HAP-1 (cell line): ENCODE results near the gene TDP2.

Experiments
- DNase-seq, 2 experiments: peaks; one replicate each; pipeline ENCODE4 v3.0.0-alpha.2; 2016 to 2020; ENCODE audit warnings: low spot score in 2 of 2
- H3K27me3 ChIP-seq: fragments of 250-450 bp; sonication (Bioruptor Pico); 2 replicates; pipeline ENCODE4 v1.5.1; 2020; ENCODE audit warnings: low read depth, mild to moderate bottlenecking, moderate library complexity
- H3K36me3 ChIP-seq: fragments of 250-450 bp; sonication (Bioruptor Pico); replicated peaks from 2 replicates; pipeline ENCODE4 v1.5.1; 2020; ENCODE audit warnings: mild to moderate bottlenecking
- H3K4me1 ChIP-seq: fragments of 250-450 bp; sonication (Bioruptor Pico); 2 replicates; pipeline ENCODE4 v1.5.1; 2020; ENCODE audit warnings: mild to moderate bottlenecking
- H3K4me3 ChIP-seq: fragments of 250-450 bp; sonication (Bioruptor Pico); 2 replicates; pipeline ENCODE4 v1.5.1; 2020; ENCODE audit warnings: mild to moderate bottlenecking, moderate library complexity
- H3K9me3 ChIP-seq: fragments of 250-450 bp; sonication (Bioruptor Pico); 2 replicates; pipeline ENCODE4 v1.5.1; 2020; ENCODE audit warnings: mild to moderate bottlenecking, moderate library complexity
- in situ Hi-C: fragments of 300-500 bp; cut with MboI; formaldehyde crosslinking; loops from 3 replicates; pipeline ENCODE4 v1.14.3; 2020; ENCODE audit warnings: low sequenced_read_pairs, inconsistent platforms, mixed read lengths

Gene TDP2

GRCh38 chr6:24619661-24620060, 47.0 kb downstream of the TDP2 start:
- Histone ChIP-seq H3K27me3 (no peaks in the 10 kb centered on the region; the same call in 1 of the 2 replicates), H3K4me1 (no peaks in the 10 kb centered on the region), H3K9me3 (no peaks in the 10 kb centered on the region), H3K4me3 (no peak overlapping the region), H3K36me3 (no peaks in the 10 kb centered on the region)
- no peak for DNase-seq
- in situ Hi-C loops = no loop called here

GRCh38 chr6:24614648-24615047, 52.1 kb downstream of the TDP2 start:
- no peaks in the 10 kb centered on the region for H3K9me3 ChIP-seq
- no peaks in the 10 kb centered on the region; the same call in 1 of the 2 replicates for H3K27me3 ChIP-seq
- in situ Hi-C loops = no loop called here
- DNase-seq = no peak
- no peaks in the 10 kb centered on the region for H3K4me1 ChIP-seq
- H3K36me3 ChIP-seq = no peaks in the 10 kb centered on the region
- no peak overlapping the region for H3K4me3 ChIP-seq

GRCh38 chr6:24614043-24614420, 52.7 kb downstream of the TDP2 start:
- Histone ChIP-seq H3K36me3 (no peaks in the 10 kb centered on the region), H3K4me1 (no peaks in the 10 kb centered on the region), H3K4me3 (no peak overlapping the region), H3K27me3 (no peaks in the 10 kb centered on the region; the same call in 1 of the 2 replicates), H3K9me3 (no peaks in the 10 kb centered on the region)
- DNase-seq = no peak
- in situ Hi-C loops = no loop called here

GRCh38 chr6:24613361-24614042, 53.2 kb downstream of the TDP2 start:
- Histone ChIP-seq H3K36me3 (no peaks in the 10 kb centered on the region), H3K4me1 (no peaks in the 10 kb centered on the region), H3K4me3 (no peak overlapping the region), H3K9me3 (no peaks in the 10 kb centered on the region), H3K27me3 (no peaks in the 10 kb centered on the region; the same call in 1 of the 2 replicates)
- no peak for DNase-seq
- in situ Hi-C loops = no loop called here

GRCh38 chr6:24610672-24611071, 56.0 kb downstream of the TDP2 start:
- in situ Hi-C loops = no loop called here
- DNase-seq = no peak

GRCh38 chr6:24607310-24608105, 59.2 kb downstream of the TDP2 start:
- in situ Hi-C loops = no loop called here
- no peak for DNase-seq
- no peaks in the 10 kb centered on the region for H3K4me1 ChIP-seq
- H3K27me3 ChIP-seq = no peaks in the 10 kb centered on the region
- H3K36me3 ChIP-seq = no peaks in the 10 kb centered on the region
- no peak overlapping the region for H3K4me3 ChIP-seq
- no peaks in the 10 kb centered on the region for H3K9me3 ChIP-seq

More at GRCh38 chr6:24610672-24611071, 56.0 kb downstream of the TDP2 start:
- Histone ChIP-seq H3K9me3 (no peaks in the 10 kb centered on the region), H3K36me3 (no peaks in the 10 kb centered on the region), H3K4me3 (no peak overlapping the region), H3K4me1 (no peaks in the 10 kb centered on the region), H3K27me3 (no peaks in the 10 kb centered on the region; the same call in 1 of the 2 replicates)

GRCh38 chr6:24606200-24606930, 60.3 kb downstream of the TDP2 start:
- H3K36me3 ChIP-seq = no peaks in the 10 kb centered on the region
- no peaks in the 10 kb centered on the region for H3K9me3 ChIP-seq
- in situ Hi-C loops = no loop called here
- no peaks in the 10 kb centered on the region for H3K27me3 ChIP-seq
- H3K4me3 ChIP-seq = no peak overlapping the region
- H3K4me1 ChIP-seq = no peaks in the 10 kb centered on the region
- no peak for DNase-seq

GRCh38 chr6:24603241-24603640, 63.5 kb downstream of the TDP2 start:
- no peaks in the 10 kb centered on the region for H3K9me3 ChIP-seq
- no peak for DNase-seq
- in situ Hi-C loops = no loop called here
- H3K27me3 ChIP-seq = no peaks in the 10 kb centered on the region
- no peaks in the 10 kb centered on the region for H3K36me3 ChIP-seq
- no peak overlapping the region for H3K4me3 ChIP-seq
- H3K4me1 ChIP-seq = no peaks in the 10 kb centered on the region

- H3K27me3 ChIP-seq = no peaks in the 10 kb centered on the region
- in situ Hi-C loops = no loop called here
- no peak for DNase-seq
Measured at GRCh38 chr6:24600903-24601302, 65.8 kb downstream of the TDP2 start.

More at GRCh38 chr6:24600903-24601302, 65.8 kb downstream of the TDP2 start:
- H3K36me3 ChIP-seq = no peaks in the 10 kb centered on the region
- no peaks in the 10 kb centered on the region; the same call in 1 of the 2 replicates for H3K9me3 ChIP-seq
- H3K4me1 ChIP-seq = no peaks in the 10 kb centered on the region
- H3K4me3 ChIP-seq = no peak overlapping the region
